Loucy (cell line): ENCODE results near the gene ABCC3.

Experiments
- CTCF ChIP-seq: fragments of 200-600 bp; sonication (generic); conservative IDR thresholded peaks from 2 replicates; pipeline ENCODE4 v1.5.1; 2014; ENCODE audit warnings: mild to moderate bottlenecking, antibody characterized with exemption, low read length
- EZH2phosphoT487 ChIP-seq: fragments of 200-600 bp; IDR thresholded peaks from 2 replicates; pipeline ENCODE4 v1.6.1; 2018; ENCODE audit warnings: antibody characterized with exemption, mild to moderate bottlenecking, moderate library complexity, borderline replicate concordance

GRCh38 chr17:50594128-50594823 lies 40.4 kb upstream of the ABCC3 start:
- no peak for TF ChIP-seq CTCF
- TF ChIP-seq EZH2phosphoT487: no peak
